Ovary (tissue), 3 donors: ENCODE data around the gene PROKR2.

Experiments used
- CTCF ChIP-seq, 3 donors: fragments of 450-650 bp in 2 of 3; fragments of 200-600 bp in 1 of 3; IDR thresholded peaks; one replicate each; pipeline versions ENCODE4 v1.5.1 to v1.8.0; 2016 to 2022; ENCODE audit warnings: antibody characterized with exemption in 3 of 3, mild to moderate bottlenecking in 1 of 3
- EP300 ChIP-seq: sonication (generic); formaldehyde crosslinking; IDR thresholded peaks from one replicate; pipeline ENCODE4 v1.6.1; 2017; ENCODE audit warnings: antibody characterized with exemption
- POLR2A ChIP-seq: fragments of 450-650 bp; IDR thresholded peaks from one replicate; pipeline ENCODE4 v1.6.1; 2017; ENCODE audit warnings: antibody characterized with exemption, mild to moderate bottlenecking, moderate library complexity
- donor health status: DM: no; HTN: no; CAD: no.

- TF ChIP-seq CTCF (IDR thresholded peaks at IDR 0.05) (no peak), POLR2A (no peak), EP300 (no peak)
These were observed 47.5 kb upstream of the PROKR2 start for GRCh38 chr20:5364136-5364821.
